SK-N-SH (cell line): ENCODE results near the gene VWF. TPM values are rescaled to one million over a fixed set of nuclear protein-coding genes. Genes with fewer than 3 reads are reported as not detected.
A peak's percentile ranks its signal among the peaks of the same experiment; 100 is the strongest.

ENCODE experiments used
- CTCF ChIA-PET: fragments of 300-600, 350-600 bp; formaldehyde crosslinking; extraction: SDS; loops from one replicate; lab custom pipeline; 2021; lab: Yijun Ruan, JAX
- POLR2A ChIA-PET: fragments of 350-600 bp; sonication (Branson Sonifier 250); formaldehyde crosslinking; extraction: SDS; loops from one replicate; lab custom pipeline; 2020; ENCODE audit warnings: antibody characterized with exemption, inconsistent platforms; lab: Yijun Ruan, JAX
- DNase-seq: peaks from one replicate; pipeline ENCODE4 v3.0.0; 2012
- H2AFZ ChIP-seq: fragments of 200-600 bp; sonication (generic); 2 replicates; pipeline ENCODE4 v1.8.1; 2016; ENCODE audit warnings: antibody characterized with exemption, mild to moderate bottlenecking, low read depth
- H3F3A ChIP-seq: fragments of 200-600 bp; sonication (generic); replicated peaks from 2 replicates; pipeline ENCODE3; 2016; ENCODE audit warnings: antibody characterized with exemption, mild to moderate bottlenecking; ENCODE audit not compliant: insufficient read depth
- H3K27ac ChIP-seq, 2 experiments: fragments of 200-500 bp in 1 of 2; fragments of 200-600 bp in 1 of 2; sonication (Bioruptor generic) in 1 of 2; sonication (generic), shearing (Covaris generic) in 1 of 2; 2 replicates each; pipeline versions ENCODE4 v1.5.1 to v1.6.1; 2014 to 2016; ENCODE audit warnings: low read depth in 2 of 2, inconsistent platforms in 1 of 2, low read length in 1 of 2, mild to moderate bottlenecking in 1 of 2, mixed read lengths in 1 of 2
- H3K27me3 ChIP-seq: fragments of 200-600 bp; sonication (generic), shearing (Covaris generic); 2 replicates; pipeline ENCODE4 v1.6.1; 2016; ENCODE audit warnings: mixed run types; ENCODE audit not compliant: insufficient read depth
- H3K36me3 ChIP-seq, 2 experiments: fragments of 200-500 bp in 1 of 2; fragments of 200-600 bp in 1 of 2; sonication (Bioruptor generic) in 1 of 2; sonication (generic) in 1 of 2; replicated peaks in 1 of 2; 2 replicates each; pipeline versions ENCODE3 to v1.5.1; 2014 to 2016; ENCODE audit warnings: low read length in 1 of 2, mild to moderate bottlenecking in 1 of 2; ENCODE audit not compliant: insufficient read depth in 2 of 2, control insufficient read depth in 1 of 2
- H3K4me1 ChIP-seq, 2 experiments: fragments of 200-500 bp in 1 of 2; fragments of 200-600 bp in 1 of 2; sonication (Bioruptor generic) in 1 of 2; sonication (generic), shearing (Covaris generic) in 1 of 2; 2 replicates each; pipeline versions ENCODE4 v1.5.1 to v1.6.1; 2014 to 2016; ENCODE audit warnings: low read depth in 1 of 2, low read length in 1 of 2, mixed run types in 1 of 2; ENCODE audit not compliant: insufficient read depth in 2 of 2, control insufficient read depth in 1 of 2
- H3K4me2 ChIP-seq: fragments of 200-600 bp; sonication (generic), shearing (Covaris generic); 2 replicates; pipeline ENCODE4 v1.6.1; 2017; ENCODE audit warnings: mixed run types
- H3K4me3 ChIP-seq, 2 experiments: fragments of 200-500 bp in 1 of 2; fragments of 200-600 bp in 1 of 2; sonication (Bioruptor generic) in 1 of 2; sonication (generic), shearing (Covaris generic) in 1 of 2; 2 replicates each; pipeline versions ENCODE4 v1.5.1 to v1.8.1; 2014 to 2016; ENCODE audit warnings: low read depth in 2 of 2, inconsistent platforms in 1 of 2, low read length in 1 of 2, mild to moderate bottlenecking in 1 of 2, mixed read lengths in 1 of 2, moderate library complexity in 1 of 2
- H3K79me2 ChIP-seq: fragments of 200-600 bp; sonication (generic); 2 replicates; pipeline ENCODE4 v1.8.1; 2017; ENCODE audit warnings: mild to moderate bottlenecking; ENCODE audit not compliant: insufficient read depth
- H3K9ac ChIP-seq: fragments of 200-600 bp; sonication (generic); 2 replicates; pipeline ENCODE4 v1.6.1; 2017; ENCODE audit warnings: mixed run types
- H3K9me2 ChIP-seq: fragments of 200-600 bp; sonication (generic); 2 replicates; pipeline ENCODE4 v1.6.1; 2017; ENCODE audit warnings: mixed run types
- H3K9me3 ChIP-seq: fragments of 200-600 bp; sonication (generic); 2 replicates; pipeline ENCODE4 v1.6.1; 2017; ENCODE audit warnings: mixed run types, mild to moderate bottlenecking, moderate library complexity
- H4K20me1 ChIP-seq: fragments of 200-600 bp; sonication (generic); 2 replicates; pipeline ENCODE4 v1.6.1; 2017; ENCODE audit warnings: mild to moderate bottlenecking, mixed run types; ENCODE audit not compliant: insufficient read depth
- EP300 ChIP-seq, 2 experiments: IDR thresholded peaks; 2 replicates each; pipeline versions ENCODE4 v1.4.0 to v1.6.1; 2012; ENCODE audit warnings: borderline replicate concordance in 1 of 2, low read depth in 1 of 2, low read length in 1 of 2
- FOSL2 ChIP-seq: IDR thresholded peaks from 2 replicates; pipeline ENCODE4 v1.4.0; 2012; ENCODE audit warnings: low read depth, mild to moderate bottlenecking, moderate library complexity, borderline replicate concordance
- MXI1 ChIP-seq: IDR thresholded peaks from 2 replicates; pipeline ENCODE4 v1.6.1; 2012; ENCODE audit warnings: mild to moderate bottlenecking, low read depth, low read length, improper control_type of control experiment
- NFIC ChIP-seq: IDR thresholded peaks from 2 replicates; pipeline ENCODE4 v1.4.0; 2012; ENCODE audit warnings: borderline replicate concordance
- NRF1 ChIP-seq: IDR thresholded peaks from 2 replicates; pipeline ENCODE4 v1.6.1; 2012; ENCODE audit warnings: low read depth, mild to moderate bottlenecking, low read length
- PBX3 ChIP-seq: IDR thresholded peaks from 2 replicates; pipeline ENCODE4; 2012
- REST ChIP-seq: IDR thresholded peaks from 2 replicates; pipeline ENCODE4 v1.6.1; 2012; ENCODE audit warnings: mild to moderate bottlenecking, low read depth, low read length, moderate library complexity
- SMC3 ChIP-seq: IDR thresholded peaks from 2 replicates; pipeline ENCODE4 v1.6.1; 2012; ENCODE audit warnings: low read depth, low read length, improper control_type of control experiment
- TCF12 ChIP-seq: IDR thresholded peaks from 2 replicates; pipeline ENCODE4 v1.4.0; 2012
- TEAD4 ChIP-seq: IDR thresholded peaks from 2 replicates; pipeline ENCODE4 v1.4.0; 2012; ENCODE audit warnings: mild to moderate bottlenecking, borderline replicate concordance; ENCODE audit not compliant: insufficient read depth
- USF1 ChIP-seq: IDR thresholded peaks from 2 replicates; pipeline ENCODE4 v1.4.0; 2012; ENCODE audit warnings: low read depth, borderline replicate concordance
- WGBS: methylation state at CpG from one replicate; pipeline ENCODE4 v1.1.6; 2017; ENCODE audit warnings: low lambda C conversion rate; 5-methylcytosine and 5-hydroxymethylcytosine counted together
- polyA plus RNA-seq, 3 experiments: library from polyadenylated mRNA; depleted of rRNA; stranded (reverse); fragments of >200 nt; gene quantifications; 2 replicates each; pipeline ENCODE4 v1.2.3, GENCODE V29; 2012

VWF gene
- polyA plus RNA-seq, 1 of the 3 experiments (the other 2 are of a cell fraction) = 0.12 TPM

GRCh38 chr12:6070472-6071257, 53.8 kb downstream of the VWF start (continued):
- TF ChIP-seq SMC3 (no peak), USF1 (no peak), TEAD4 (no peak), MXI1 (no peak), NRF1 (no peak)
- TF ChIP-seq, all 33 proteins: peak for 0

GRCh38 chr12:6069437-6070093, 54.9 kb downstream of the VWF start:
- WGBS = 41% methylated on average over 8 of the region's 8 CpGs
- H2AFZ ChIP-seq = peak overlapping the region; percentile 0; the same call in 1 of the 2 replicates
- H3K4me1 ChIP-seq = peaks cover 5 to 38% of the 10 kb centered on the region in 2 experiments; a peak in 2 of 4 replicates
- no peak for TF ChIP-seq TEAD4
- TF ChIP-seq NFIC = peak; percentile 79
- TF ChIP-seq REST = no peak
- TF ChIP-seq PBX3 = peak; percentile 64; the same call in 1 of the 2 replicates
- TF ChIP-seq EP300 (IDR thresholded peaks at IDR 0.05; ENCODE audit: borderline replicate concordance in 1 of 2, low read depth in 1 of 2, low read length in 1 of 2) = peak in 1 of 2 experiments; percentile 47; a peak in 1 of 4 replicates
- TF ChIP-seq FOSL2 = peak; percentile 51; the same call in 1 of the 2 replicates
- peak; percentile 69; the same call in 1 of the 2 replicates for TF ChIP-seq TCF12
- H3K9me2 ChIP-seq = no peaks in the 10 kb centered on the region
- H3K79me2 ChIP-seq = no peaks in the 10 kb centered on the region
- no peaks in the 10 kb centered on the region for H3K9me3 ChIP-seq
- H3K9ac ChIP-seq = no peak overlapping the region
- H3K36me3 ChIP-seq = no peaks in the 10 kb centered on the region
- H4K20me1 ChIP-seq = no peaks in the 10 kb centered on the region
- peak overlapping the region; percentile 53 to 60; a peak in 3 of 4 replicates for H3K27ac ChIP-seq
- H3K4me3 ChIP-seq = no peak overlapping the region
- H3F3A ChIP-seq = peaks cover 8% of the 10 kb centered on the region
- no peak for DNase-seq
- H3K4me2 ChIP-seq = peak overlapping the region; percentile 7; the same call in 1 of the 2 replicates
- no peaks in the 10 kb centered on the region for H3K27me3 ChIP-seq
- ChIA-PET CTCF (interaction anchor here (0.7 to 12.4 kb wide), 7 partner anchors 13 to 215 kb away, joined by 3 to 121 read pairs (median 7); no protein-coding TSS in a partner anchor), POLR2A (no interaction called here)
